Panc1 (cell line): ENCODE data around the gene BPNT1. TPM values are rescaled to one million over a fixed set of nuclear protein-coding genes. Genes with fewer than 3 reads are reported as not detected.

Experiments used
- ATAC-seq: fragments of 200-7000 bp; cut with Tn5 transposase; 2 replicates; pipeline ENCODE4 v1.9.1; 2020; ENCODE audit warnings: mild to moderate bottlenecking, moderate library complexity
- BruUV-seq: library from RNA; stranded (reverse); fragments of 400-500 nt; replicated peaks from 2 replicates; lab custom pipeline; 2021; lab: Mats Ljungman, UMichigan
- CTCF ChIA-PET: fragments of 300-600 bp; sonication (Branson Sonifier 250); formaldehyde crosslinking; loops from one replicate; lab custom pipeline; 2022; ENCODE audit warnings: antibody characterized with exemption; lab: Charles Lee
- POLR2A ChIA-PET: fragments of 300-600 bp; sonication (Branson Sonifier 250); formaldehyde crosslinking; loops from one replicate; lab custom pipeline; 2022; ENCODE audit warnings: antibody characterized with exemption; lab: Charles Lee
- DNase-seq: peaks from one replicate; pipeline ENCODE4 v3.0.0-alpha.2; 2010; ENCODE audit warnings: low read depth, low spot score
- H3K27ac ChIP-seq: 2 replicates; pipeline ENCODE4 v1.5.1; 2011; ENCODE audit warnings: mild to moderate bottlenecking, low read length, inconsistent platforms
- H3K27me3 ChIP-seq: fragments of 200-500 bp; sonication (Bioruptor generic); 2 replicates; pipeline ENCODE4 v1.6.0; 2014; ENCODE audit warnings: low read length, inconsistent platforms; ENCODE audit not compliant: control insufficient read depth, insufficient read depth
- H3K36me3 ChIP-seq: fragments of 200-500 bp; sonication (Bioruptor generic); 2 replicates; pipeline ENCODE4 v1.5.1; 2014; ENCODE audit warnings: inconsistent platforms, mild to moderate bottlenecking, low read length, moderate library complexity; ENCODE audit not compliant: control insufficient read depth, insufficient read depth
- H3K4me1 ChIP-seq: 2 replicates; pipeline ENCODE4 v1.5.1; 2011; ENCODE audit warnings: inconsistent platforms, mild to moderate bottlenecking, low read length, moderate library complexity; ENCODE audit not compliant: control insufficient read depth, insufficient read depth
- H3K4me3 ChIP-seq, 2 experiments: 2 replicates each; pipeline ENCODE4 v1.5.1; 2011 to 2012; ENCODE audit warnings: low read depth in 2 of 2, low read length in 2 of 2, mild to moderate bottlenecking in 2 of 2, inconsistent platforms in 1 of 2, moderate library complexity in 1 of 2
- H3K9me3 ChIP-seq: fragments of 200-500 bp; sonication (Bioruptor generic); 2 replicates; pipeline ENCODE4 v1.5.1; 2014; ENCODE audit warnings: low read depth, mild to moderate bottlenecking, inconsistent platforms, low read length, moderate library complexity; ENCODE audit not compliant: control insufficient read depth, insufficient read depth
- CTCF ChIP-seq: fragments of 450-650 bp; IDR thresholded peaks from 2 replicates; pipeline ENCODE4 v1.5.1; 2017; ENCODE audit warnings: mild to moderate bottlenecking
- POLR2AphosphoS5 ChIP-seq: IDR thresholded peaks from 2 replicates; pipeline ENCODE4 v1.6.1; 2012; ENCODE audit warnings: mild to moderate bottlenecking, low read depth, low read length, moderate library complexity
- SIN3A ChIP-seq: IDR thresholded peaks from 2 replicates; pipeline ENCODE4 v1.6.1; 2012; ENCODE audit warnings: low read depth, mild to moderate bottlenecking, low read length, moderate library complexity, borderline replicate concordance; ENCODE audit not compliant: insufficient read depth
- TCF7L2 ChIP-seq: IDR thresholded peaks from 2 replicates; pipeline ENCODE4 v1.6.1; 2011; ENCODE audit warnings: mild to moderate bottlenecking, low read depth, low read length, inconsistent platforms
- in situ Hi-C: cut with HindIII; loops from 2 replicates; pipeline ENCODE4 v1.10.0; 2016; ENCODE audit warnings: low sequenced_read_pairs, low pct_unique_long_range_greater_than_20kb
- intact Hi-C: fragments of 100-400 bp; cut with micrococcal nuclease; formaldehyde crosslinking; loops from one replicate; pipeline ENCODE4 v1.10.0; 2022; ENCODE audit not compliant: unreplicated experiment
- total RNA-seq: library from RNA; stranded (reverse); gene quantifications from one replicate; pipeline ENCODE4 v1.2.1, GENCODE V29; 2021; ENCODE audit not compliant: unreplicated experiment
- TF ChIP-seq, protein P1 (sequence below), 2 experiments: IDR thresholded peaks; 2 replicates each; pipeline ENCODE4 v1.6.1; 2011 to 2012; ENCODE audit warnings: low read depth in 2 of 2, control low read depth in 1 of 2, low read length in 1 of 2, mild to moderate bottlenecking in 1 of 2, moderate library complexity in 1 of 2; ENCODE audit not compliant: insufficient read depth in 1 of 2

The BPNT1 gene
- total RNA-seq, 1 experiment from 2014 or later, result 20.8 TPM

DNA sequence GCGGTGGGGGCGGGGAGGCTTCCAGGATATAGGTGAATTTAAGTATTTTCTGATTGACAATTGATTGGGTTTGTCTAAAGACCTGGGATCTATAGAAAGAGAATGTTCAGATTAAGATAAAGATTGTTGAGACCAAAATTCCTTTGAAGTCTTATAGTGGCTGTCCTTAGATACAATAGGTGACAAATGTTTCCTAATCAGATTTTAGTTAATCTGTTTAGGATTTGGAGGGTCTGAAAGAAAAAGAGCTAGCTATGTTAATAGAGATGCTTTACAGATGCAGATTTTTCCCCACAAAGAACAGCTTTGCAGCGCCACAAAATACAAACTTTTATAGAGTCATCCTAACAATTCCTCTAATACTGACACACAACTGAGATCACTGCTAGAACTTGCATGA, 28.7 kb downstream of the BPNT1 start:
- in situ Hi-C loops, result no loop called here
- H3K4me3 ChIP-seq, result no peak overlapping the region
- H3K4me1 ChIP-seq, result no peaks in the 10 kb centered on the region
- no peak for TF ChIP-seq TCF7L2
- TF ChIP-seq SIN3A, result no peak
- TF ChIP-seq CTCF, result no peak
- TF ChIP-seq POLR2AphosphoS5, result no peak
- TF ChIP-seq, protein P1, sequence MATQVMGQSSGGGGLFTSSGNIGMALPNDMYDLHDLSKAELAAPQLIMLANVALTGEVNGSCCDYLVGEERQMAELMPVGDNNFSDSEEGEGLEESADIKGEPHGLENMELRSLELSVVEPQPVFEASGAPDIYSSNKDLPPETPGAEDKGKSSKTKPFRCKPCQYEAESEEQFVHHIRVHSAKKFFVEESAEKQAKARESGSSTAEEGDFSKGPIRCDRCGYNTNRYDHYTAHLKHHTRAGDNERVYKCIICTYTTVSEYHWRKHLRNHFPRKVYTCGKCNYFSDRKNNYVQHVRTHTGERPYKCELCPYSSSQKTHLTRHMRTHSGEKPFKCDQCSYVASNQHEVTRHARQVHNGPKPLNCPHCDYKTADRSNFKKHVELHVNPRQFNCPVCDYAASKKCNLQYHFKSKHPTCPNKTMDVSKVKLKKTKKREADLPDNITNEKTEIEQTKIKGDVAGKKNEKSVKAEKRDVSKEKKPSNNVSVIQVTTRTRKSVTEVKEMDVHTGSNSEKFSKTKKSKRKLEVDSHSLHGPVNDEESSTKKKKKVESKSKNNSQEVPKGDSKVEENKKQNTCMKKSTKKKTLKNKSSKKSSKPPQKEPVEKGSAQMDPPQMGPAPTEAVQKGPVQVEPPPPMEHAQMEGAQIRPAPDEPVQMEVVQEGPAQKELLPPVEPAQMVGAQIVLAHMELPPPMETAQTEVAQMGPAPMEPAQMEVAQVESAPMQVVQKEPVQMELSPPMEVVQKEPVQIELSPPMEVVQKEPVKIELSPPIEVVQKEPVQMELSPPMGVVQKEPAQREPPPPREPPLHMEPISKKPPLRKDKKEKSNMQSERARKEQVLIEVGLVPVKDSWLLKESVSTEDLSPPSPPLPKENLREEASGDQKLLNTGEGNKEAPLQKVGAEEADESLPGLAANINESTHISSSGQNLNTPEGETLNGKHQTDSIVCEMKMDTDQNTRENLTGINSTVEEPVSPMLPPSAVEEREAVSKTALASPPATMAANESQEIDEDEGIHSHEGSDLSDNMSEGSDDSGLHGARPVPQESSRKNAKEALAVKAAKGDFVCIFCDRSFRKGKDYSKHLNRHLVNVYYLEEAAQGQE (IDR thresholded peaks at IDR 0.05; ENCODE audit: insufficient read depth in 1 of 2, low read depth in 2 of 2, low read length in 1 of 2), result no peak
- intact Hi-C loops, result no loop called here
- no peaks in the 10 kb centered on the region for H3K27me3 ChIP-seq
- CTCF ChIA-PET, result no interaction called here
- ATAC-seq (no peak), DNase-seq (no peak)
- H3K36me3 ChIP-seq, result peaks cover 2% of the 10 kb centered on the region; the same call in 1 of the 2 replicates
- BruUV-seq, result no TSS peak
- H3K9me3 ChIP-seq, result no peaks in the 10 kb centered on the region
- POLR2A ChIA-PET, result no interaction called here
- H3K27ac ChIP-seq, result no peak overlapping the region

DNA sequence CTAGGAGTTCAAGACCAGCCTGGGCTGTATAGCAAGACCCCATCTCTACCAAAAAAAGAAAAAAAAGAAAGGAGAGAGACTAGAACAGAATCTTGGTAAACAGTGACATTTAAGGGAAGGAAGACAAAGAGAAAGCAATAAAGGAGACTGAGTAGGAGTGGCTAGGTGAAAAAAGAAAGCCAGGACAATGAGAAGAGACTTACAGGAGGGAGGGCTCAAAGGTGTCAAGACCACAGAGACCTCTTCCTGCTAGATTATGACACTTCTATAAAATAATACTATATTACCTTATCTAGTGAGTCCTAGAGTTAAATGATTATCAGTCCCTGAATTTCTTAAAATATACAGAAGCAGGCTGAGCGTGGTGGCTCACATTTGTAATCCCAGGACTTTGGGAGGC, 33.2 kb downstream of the BPNT1 start:
- POLR2A ChIA-PET, result no interaction called here
- H3K9me3 ChIP-seq, result no peaks in the 10 kb centered on the region
- no peak for TF ChIP-seq CTCF
- TF ChIP-seq, protein P1 (IDR thresholded peaks at IDR 0.05; ENCODE audit: insufficient read depth in 1 of 2, low read depth in 2 of 2, low read length in 1 of 2), result no peak
- no peak for TF ChIP-seq TCF7L2
- no peak for TF ChIP-seq POLR2AphosphoS5
- TF ChIP-seq SIN3A, result no peak
- no peaks in the 10 kb centered on the region for H3K27me3 ChIP-seq
- no peak overlapping the region for H3K27ac ChIP-seq
- no peak for DNase-seq
- ATAC-seq, result no peak
- no peaks in the 10 kb centered on the region for H3K4me1 ChIP-seq
- intact Hi-C loops (no loop called here), in situ Hi-C loops (no loop called here)
- CTCF ChIA-PET, result no interaction called here
- H3K4me3 ChIP-seq, result no peak overlapping the region
- no TSS peak for BruUV-seq
- H3K36me3 ChIP-seq, result peaks cover 2% of the 10 kb centered on the region; the same call in 1 of the 2 replicates
